K562 (cell line): ENCODE results near the gene VEZF1. TPM values are rescaled to one million over a fixed set of nuclear protein-coding genes. Genes with fewer than 3 reads are reported as not detected.

Experiments
- ATF6 ChIP-seq: sonication (generic); formaldehyde crosslinking; IDR thresholded peaks from 2 replicates; pipeline ENCODE4 v1.4.0; 2020; ENCODE audit warnings: mild to moderate bottlenecking, missing genetic modification reagents
- BRF2 ChIP-seq: IDR thresholded peaks from 3 replicates; pipeline ENCODE4 v1.6.1; 2011; ENCODE audit warnings: borderline replicate concordance, mild to moderate bottlenecking; ENCODE audit not compliant: insufficient read length, insufficient read depth
- DNMT1 ChIP-seq: fragments of 450-650 bp; IDR thresholded peaks from 2 replicates; pipeline ENCODE4 v1.6.1; 2016; ENCODE audit warnings: antibody characterized with exemption, mild to moderate bottlenecking
- KAT2B ChIP-seq: IDR thresholded peaks from one replicate; pipeline ENCODE4 v1.6.1; 2012; ENCODE audit warnings: low read depth, mild to moderate bottlenecking, control low read depth, inconsistent platforms, low read length, moderate library complexity
- KLF13 ChIP-seq: fragments of 450-650 bp; IDR thresholded peaks from 2 replicates; pipeline ENCODE4 v1.6.1; 2016; ENCODE audit warnings: missing genetic modification characterization, low read depth, mild to moderate bottlenecking, missing compliant biosample characterization, moderate library complexity, borderline replicate concordance
- NFIC ChIP-seq: fragments of 450-650 bp; IDR thresholded peaks from 2 replicates; pipeline ENCODE4 v1.6.1; 2017; ENCODE audit warnings: mild to moderate bottlenecking, inconsistent platforms
- SLC30A9 ChIP-seq: fragments of 250-450 bp; sonication (Bioruptor Pico); IDR thresholded peaks from 2 replicates; pipeline ENCODE4 v1.8.0; 2022; ENCODE audit warnings: mild to moderate bottlenecking, moderate library complexity
- STAT5A ChIP-seq: IDR thresholded peaks from 2 replicates; pipeline ENCODE4 v1.6.1; 2012; ENCODE audit warnings: low read length, inconsistent platforms, borderline replicate concordance
- TAF9B ChIP-seq: fragments of 450-650 bp; IDR thresholded peaks from 2 replicates; pipeline ENCODE4 v1.6.1; 2018; ENCODE audit warnings: mild to moderate bottlenecking; ENCODE audit not compliant: partially characterized antibody
- TSHZ1 ChIP-seq: fragments of 250-450 bp; sonication (Bioruptor Pico); IDR thresholded peaks from 2 replicates; pipeline ENCODE4 v1.4.0; 2020; ENCODE audit warnings: mild to moderate bottlenecking, moderate library complexity
- USF1 ChIP-seq: sonication (generic); formaldehyde crosslinking; IDR thresholded peaks from 2 replicates; pipeline ENCODE4 v1.9.0; 2022; ENCODE audit warnings: mild to moderate bottlenecking, missing genetic modification reagents
- ZBTB43 ChIP-seq: sonication (generic); formaldehyde crosslinking; IDR thresholded peaks from 2 replicates; pipeline ENCODE4 v1.8.0; 2023; ENCODE audit warnings: mild to moderate bottlenecking, missing genetic modification reagents
- ZFP36 ChIP-seq: fragments of 150-350 bp; IDR thresholded peaks from 2 replicates; pipeline ENCODE4 v1.6.1; 2018; ENCODE audit warnings: low read length, low read depth; ENCODE audit not compliant: partially characterized antibody
- ZNF133 ChIP-seq: fragments of 250-450 bp; sonication (Bioruptor Pico); IDR thresholded peaks from 2 replicates; pipeline ENCODE4 v1.4.0; 2020; ENCODE audit warnings: mild to moderate bottlenecking
- ZNF224 ChIP-seq: sonication (generic); formaldehyde crosslinking; IDR thresholded peaks from 2 replicates; pipeline ENCODE4 v1.8.0; 2022; ENCODE audit warnings: mild to moderate bottlenecking, missing genetic modification reagents
- ZNF408 ChIP-seq: fragments of 250-450 bp; sonication (Bioruptor Pico); IDR thresholded peaks from 2 replicates; pipeline ENCODE4 v1.4.0; 2020; ENCODE audit warnings: low read depth, mild to moderate bottlenecking, moderate library complexity
- ZNF785 ChIP-seq: fragments of 250-450 bp; sonication (Bioruptor Pico); IDR thresholded peaks from 2 replicates; pipeline ENCODE4 v1.4.0; 2020; ENCODE audit warnings: mild to moderate bottlenecking
- polyA plus RNA-seq, 8 experiments: library from polyadenylated mRNA; depleted of rRNA in 4 of 8; stranded (reverse) in 5 of 8; unstranded in 3 of 8; fragments of >200 nt; fragmentation: Nextera tagmentation in 2 of 8; fragmentation: Illumina TruSeq in 1 of 8; extraction: Ambion mirVana in 2 of 8; extraction: Trizol in 1 of 8; gene quantifications; 2 replicates each; pipeline versions ENCODE4 v1.2.1 to v1.2.3, GENCODE V29; 2011 to 2014; ENCODE audit warnings: inconsistent platforms in 1 of 8, missing spikeins in 1 of 8
- total RNA-seq, 7 experiments: library from RNA; depleted of rRNA in 6 of 7; stranded (reverse); fragments of >200 nt in 6 of 7; fragmentation: Illumina TruSeq in 2 of 7; extraction: Trizol in 2 of 7; gene quantifications; 2 replicates each; pipeline versions ENCODE4 v1.2.1 to v1.2.3, GENCODE V29; 2011 to 2021; ENCODE audit warnings: low replicate concordance in 1 of 7

Gene VEZF1
- total and polyA plus RNA-seq, 9 of the 15 experiments (the other 6 are each of a cell fraction or from before 2014, with no cell fraction given) = 9.5 to 33.4 (median 22.1) TPM

- TF ChIP-seq ZNF224 (CRISPR knock-in tag) (no peak), ZNF133 (CRISPR knock-in tag) (no peak), ATF6 (CRISPR knock-in tag) (no peak), TSHZ1 (CRISPR knock-in tag) (no peak), ZBTB43 (no peak), ZNF785 (CRISPR knock-in tag) (no peak), BRF2 (no peak), NFIC (no peak), KLF13 (tag) (no peak), STAT5A (no peak), DNMT1 (peak; percentile 99), KAT2B (no peak), ZNF408 (CRISPR knock-in tag) (no peak), USF1 (CRISPR knock-in tag) (no peak), SLC30A9 (CRISPR knock-in tag) (no peak), ZFP36 (no peak), TAF9B (no peak)
Observed at GRCh38 chr17:57988301-57989250, 522 bp upstream of the VEZF1 start (continued).
